Measurements from ENCODE around the gene MTA1. TPM values are rescaled to one million over a fixed set of nuclear protein-coding genes. Genes with fewer than 3 reads are reported as not detected.

MTA1 gene
- total and polyA plus RNA-seq, 10 of the 15 experiments (the other 5 are each of a cell fraction or from before 2014, with no cell fraction given): 0.14 to 162 (median 30.6) TPM

GRCh38 chr14:105480807-105481801 is 61.5 kb downstream of the MTA1 start (continued):
- no peak for TF ChIP-seq BACH1 (IDR thresholded peaks at IDR 0.05; ENCODE audit: borderline replicate concordance)
- no peak for TF ChIP-seq CUX1 (IDR thresholded peaks at IDR 0.05; ENCODE audit: insufficient replicate concordance, low read depth, low read length)
- no peak for TF ChIP-seq JUND (IDR thresholded peaks at IDR 0.05; ENCODE audit: low read depth, low read length)
- peak; percentile 27; the same call in 1 of the 2 replicates for TF ChIP-seq EED (IDR thresholded peaks at IDR 0.05; ENCODE audit: low read depth)
- TF ChIP-seq ZNF24 (IDR thresholded peaks at IDR 0.05): no peak
- 0 out of 2 replicates have a peak, but pooled peaks have one; percentile 27 for TF ChIP-seq MAX (IDR thresholded peaks at IDR 0.05; ENCODE audit: low read depth, low read length)
- TF ChIP-seq SUPT20H (IDR thresholded peaks at IDR 0.05; ENCODE audit: borderline replicate concordance, control insufficient read depth, low read depth, low read length): no peak
- TF ChIP-seq CREB1 (IDR thresholded peaks at IDR 0.05; ENCODE audit: low read depth): no peak
- no peak for TF ChIP-seq TCF7 (IDR thresholded peaks at IDR 0.05; ENCODE audit: borderline replicate concordance)
- no peak for TF ChIP-seq E4F1 (IDR thresholded peaks at IDR 0.05; ENCODE audit: borderline replicate concordance, partially characterized antibody)
- no peak for TF ChIP-seq ZBTB4 (CRISPR knock-in tag; IDR thresholded peaks at IDR 0.05)
- no peak for TF ChIP-seq KAT2A (conservative IDR thresholded peaks at IDR 0.05; ENCODE audit: control insufficient read depth, low read depth, low read length)
- TF ChIP-seq MTA3 (IDR thresholded peaks at IDR 0.05; ENCODE audit: borderline replicate concordance, low read length): no peak
- no peak for TF ChIP-seq SREBF2 (IDR thresholded peaks at IDR 0.05; ENCODE audit: low read length)
- peak; percentile 54; the same call in 1 of the 2 replicates for TF ChIP-seq PAX5 (IDR thresholded peaks at IDR 0.05; ENCODE audit: borderline replicate concordance, low read depth, low read length)
